HepG2 (cell line): Measurements from ENCODE around the gene CREB1. TPM values are rescaled to one million over a fixed set of nuclear protein-coding genes. Genes with fewer than 3 reads are reported as not detected.

ENCODE experiments used
- ARHGAP35 ChIP-seq: sonication (generic); formaldehyde crosslinking; IDR thresholded peaks from 2 replicates; pipeline ENCODE4 v1.9.0; 2022; ENCODE audit warnings: mild to moderate bottlenecking, inconsistent platforms, moderate library complexity, missing genetic modification reagents, borderline replicate concordance
- CREB3 ChIP-seq: sonication (generic); formaldehyde crosslinking; IDR thresholded peaks from 2 replicates; pipeline ENCODE4 v1.5.0; 2020; ENCODE audit warnings: missing genetic modification reagents
- ESRRA ChIP-seq: sonication (generic); formaldehyde crosslinking; IDR thresholded peaks from 2 replicates; pipeline ENCODE4 v1.5.1; 2020; ENCODE audit warnings: mild to moderate bottlenecking, low read depth, missing genetic modification reagents
- FOXO1 ChIP-seq: sonication (generic); formaldehyde crosslinking; IDR thresholded peaks from 2 replicates; pipeline ENCODE4 v1.4.0; 2020; ENCODE audit warnings: missing genetic modification reagents
- GABPA ChIP-seq, 2 experiments: IDR thresholded peaks; 2 replicates each; pipeline ENCODE4 v1.6.1; 2011 to 2016; ENCODE audit warnings: low read depth in 2 of 2, low read length in 1 of 2, missing biosample characterization in 1 of 2, missing genetic modification characterization in 1 of 2
- UBTF ChIP-seq: sonication (generic); formaldehyde crosslinking; IDR thresholded peaks from 2 replicates; pipeline ENCODE4 v1.4.0; 2020; ENCODE audit warnings: mild to moderate bottlenecking, missing genetic modification reagents
- ZFP90 ChIP-seq: sonication (generic); formaldehyde crosslinking; IDR thresholded peaks from 2 replicates; pipeline ENCODE4 v1.8.0; 2022; ENCODE audit warnings: missing genetic modification reagents, mild to moderate bottlenecking, inconsistent platforms, borderline replicate concordance
- ZNF317 ChIP-seq: sonication (generic); formaldehyde crosslinking; IDR thresholded peaks from 2 replicates; pipeline ENCODE4 v1.5.0; 2020; ENCODE audit warnings: mild to moderate bottlenecking, missing genetic modification reagents
- ZNF616 ChIP-seq: sonication (generic); formaldehyde crosslinking; IDR thresholded peaks from 2 replicates; pipeline ENCODE4 v1.5.0; 2020; ENCODE audit warnings: low read depth, mild to moderate bottlenecking, missing genetic modification reagents
- ZNF652 ChIP-seq: IDR thresholded peaks from 2 replicates; pipeline ENCODE4 v1.6.1; 2016; ENCODE audit warnings: low read depth, borderline replicate concordance
- ZNF800 ChIP-seq: sonication (generic); formaldehyde crosslinking; IDR thresholded peaks from 2 replicates; pipeline ENCODE4 v1.4.0; 2020; ENCODE audit warnings: missing genetic modification reagents
- polyA plus RNA-seq, 8 experiments: library from polyadenylated mRNA; depleted of rRNA in 3 of 8; stranded (reverse) in 7 of 8; unstranded in 1 of 8; fragments of >200 nt; fragmentation: Illumina TruSeq in 4 of 8; extraction: Trizol in 4 of 8; gene quantifications; 2 replicates each; pipeline versions ENCODE4 v1.2.1 to v1.2.3, GENCODE V29; 2011 to 2016; ENCODE audit warnings: low read depth in 4 of 8, missing spikeins in 1 of 8, mixed read lengths in 1 of 8; ENCODE audit not compliant: insufficient read depth in 1 of 8
- total RNA-seq, 5 experiments: library from RNA; depleted of rRNA; stranded (reverse); fragments of >200 nt; fragmentation: Illumina TruSeq; extraction: Trizol; gene quantifications; 2 replicates each; pipeline ENCODE4 v1.2.3, GENCODE V29; 2016; ENCODE audit warnings: low read depth in 1 of 5
- TF ChIP-seq, protein P1 (sequence below): sonication (generic); formaldehyde crosslinking; IDR thresholded peaks from 2 replicates; pipeline ENCODE4 v1.4.0; 2020; ENCODE audit warnings: mild to moderate bottlenecking, missing genetic modification reagents
- TF ChIP-seq, protein P2 (sequence below): IDR thresholded peaks from 2 replicates; pipeline ENCODE4 v1.6.1; 2016; ENCODE audit warnings: missing biosample characterization, missing genetic modification reagents, low read depth

CREB1 gene
- total and polyA plus RNA-seq, 2 of the 13 experiments (the other 11 are each of a cell fraction or from before 2014, with no cell fraction given) = 51.8 to 51.9 TPM

- TF ChIP-seq FOXO1 (CRISPR knock-in tag) (no peak), GABPA (IDR thresholded peaks at IDR 0.05; ENCODE audit: low read depth, low read length) (0 out of 2 replicates have a peak, but pooled peaks have one; percentile 3), GABPA (CRISPR knock-in tag; IDR thresholded peaks at IDR 0.05; ENCODE audit: low read depth) (no peak), ZNF800 (no peak), ESRRA (CRISPR knock-in tag) (no peak), ARHGAP35 (CRISPR knock-in tag) (0 out of 2 replicates have a peak, but pooled peaks have one; percentile 25), CREB3 (CRISPR knock-in tag) (no peak), ZNF652 (CRISPR knock-in tag) (no peak), UBTF (CRISPR knock-in tag) (no peak), ZNF317 (CRISPR knock-in tag) (peak; percentile 52; the same call in 1 of the 2 replicates), ZFP90 (CRISPR knock-in tag) (no peak), ZNF616 (no peak)
- TF ChIP-seq, protein P1, sequence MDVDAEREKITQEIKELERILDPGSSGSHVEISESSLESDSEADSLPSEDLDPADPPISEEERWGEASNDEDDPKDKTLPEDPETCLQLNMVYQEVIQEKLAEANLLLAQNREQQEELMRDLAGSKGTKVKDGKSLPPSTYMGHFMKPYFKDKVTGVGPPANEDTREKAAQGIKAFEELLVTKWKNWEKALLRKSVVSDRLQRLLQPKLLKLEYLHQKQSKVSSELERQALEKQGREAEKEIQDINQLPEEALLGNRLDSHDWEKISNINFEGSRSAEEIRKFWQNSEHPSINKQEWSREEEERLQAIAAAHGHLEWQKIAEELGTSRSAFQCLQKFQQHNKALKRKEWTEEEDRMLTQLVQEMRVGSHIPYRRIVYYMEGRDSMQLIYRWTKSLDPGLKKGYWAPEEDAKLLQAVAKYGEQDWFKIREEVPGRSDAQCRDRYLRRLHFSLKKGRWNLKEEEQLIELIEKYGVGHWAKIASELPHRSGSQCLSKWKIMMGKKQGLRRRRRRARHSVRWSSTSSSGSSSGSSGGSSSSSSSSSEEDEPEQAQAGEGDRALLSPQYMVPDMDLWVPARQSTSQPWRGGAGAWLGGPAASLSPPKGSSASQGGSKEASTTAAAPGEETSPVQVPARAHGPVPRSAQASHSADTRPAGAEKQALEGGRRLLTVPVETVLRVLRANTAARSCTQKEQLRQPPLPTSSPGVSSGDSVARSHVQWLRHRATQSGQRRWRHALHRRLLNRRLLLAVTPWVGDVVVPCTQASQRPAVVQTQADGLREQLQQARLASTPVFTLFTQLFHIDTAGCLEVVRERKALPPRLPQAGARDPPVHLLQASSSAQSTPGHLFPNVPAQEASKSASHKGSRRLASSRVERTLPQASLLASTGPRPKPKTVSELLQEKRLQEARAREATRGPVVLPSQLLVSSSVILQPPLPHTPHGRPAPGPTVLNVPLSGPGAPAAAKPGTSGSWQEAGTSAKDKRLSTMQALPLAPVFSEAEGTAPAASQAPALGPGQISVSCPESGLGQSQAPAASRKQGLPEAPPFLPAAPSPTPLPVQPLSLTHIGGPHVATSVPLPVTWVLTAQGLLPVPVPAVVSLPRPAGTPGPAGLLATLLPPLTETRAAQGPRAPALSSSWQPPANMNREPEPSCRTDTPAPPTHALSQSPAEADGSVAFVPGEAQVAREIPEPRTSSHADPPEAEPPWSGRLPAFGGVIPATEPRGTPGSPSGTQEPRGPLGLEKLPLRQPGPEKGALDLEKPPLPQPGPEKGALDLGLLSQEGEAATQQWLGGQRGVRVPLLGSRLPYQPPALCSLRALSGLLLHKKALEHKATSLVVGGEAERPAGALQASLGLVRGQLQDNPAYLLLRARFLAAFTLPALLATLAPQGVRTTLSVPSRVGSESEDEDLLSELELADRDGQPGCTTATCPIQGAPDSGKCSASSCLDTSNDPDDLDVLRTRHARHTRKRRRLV = no peak
- TF ChIP-seq, protein P2, sequence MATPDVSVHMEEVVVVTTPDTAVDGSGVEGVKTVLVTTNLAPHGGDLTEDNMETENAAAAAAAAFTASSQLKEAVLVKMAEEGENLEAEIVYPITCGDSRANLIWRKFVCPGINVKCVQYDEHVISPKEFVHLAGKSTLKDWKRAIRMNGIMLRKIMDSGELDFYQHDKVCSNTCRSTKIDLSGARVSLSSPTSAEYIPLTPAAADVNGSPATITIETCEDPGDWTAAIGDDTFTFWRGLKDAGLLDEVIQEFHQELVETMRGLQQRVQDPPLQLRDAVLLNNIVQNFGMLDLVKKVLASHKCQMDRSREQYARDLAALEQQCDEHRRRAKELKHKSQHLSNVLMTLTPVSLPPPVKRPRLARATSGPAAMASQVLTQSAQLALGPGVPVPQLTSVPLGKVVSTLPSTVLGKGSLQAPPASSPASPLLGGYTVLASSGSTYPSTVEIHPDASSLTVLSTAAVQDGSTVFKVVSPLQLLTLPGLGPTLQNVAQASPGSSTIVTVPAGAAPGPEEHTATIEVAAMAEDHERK (CRISPR knock-in tag) = no peak
These were observed 807 bp upstream of the CREB1 start (continued) for GRCh38 chr2:207528980-207529329.
